ENCODE measurements around the gene BCL6.
A peak's percentile ranks its signal among the peaks of the same experiment; 100 is the strongest.
"Not testable (repeated sequence)": the region's sequence is repeated elsewhere in the genome, so short reads cannot be mapped to it uniquely, and the experiment has no call there.

Gene BCL6

DNA sequence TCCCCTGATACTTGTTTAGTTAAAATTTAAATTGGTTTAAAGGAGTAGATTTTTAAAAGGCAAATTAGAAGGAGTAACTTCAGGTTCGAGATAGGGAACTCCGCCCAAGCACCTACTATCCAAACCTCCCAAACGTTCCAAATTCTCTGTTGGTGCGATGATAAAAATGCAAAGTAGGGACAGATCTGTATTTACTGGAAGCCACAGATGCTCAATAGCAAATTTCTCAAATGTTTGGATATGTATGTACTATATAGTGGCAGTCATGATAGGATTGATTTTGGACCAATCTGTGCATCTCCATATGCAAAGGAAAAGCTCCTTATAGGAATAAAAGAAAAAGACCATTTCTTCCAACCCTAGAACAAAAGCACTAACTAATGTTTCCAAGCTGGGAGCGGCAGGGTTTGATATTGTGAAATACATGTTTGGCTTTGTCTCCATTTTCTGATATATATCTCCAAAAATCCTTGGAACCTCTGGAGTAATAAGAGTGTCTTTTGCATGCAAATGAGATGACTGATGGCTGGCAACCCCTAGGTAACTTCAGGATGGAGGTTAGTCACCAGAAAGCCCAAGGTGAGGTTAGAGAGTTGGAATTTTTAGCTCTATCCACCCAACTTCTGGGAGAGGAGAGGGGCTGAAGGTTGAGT, 58.5 kb downstream of the BCL6 start:
- no peak for ATAC-seq
- Mint-ChIP-seq H3K4me1 (no peaks in the 10 kb centered on the region), H3K36me3 (no peaks in the 10 kb centered on the region), H3K4me3 (no peak overlapping the region), H3K27ac (no peak overlapping the region), H3K9me3 (peaks cover 7% of the 10 kb centered on the region)
- DNase-seq (ENCODE audit: low spot score in 2 of 2), result no peak

DNA sequence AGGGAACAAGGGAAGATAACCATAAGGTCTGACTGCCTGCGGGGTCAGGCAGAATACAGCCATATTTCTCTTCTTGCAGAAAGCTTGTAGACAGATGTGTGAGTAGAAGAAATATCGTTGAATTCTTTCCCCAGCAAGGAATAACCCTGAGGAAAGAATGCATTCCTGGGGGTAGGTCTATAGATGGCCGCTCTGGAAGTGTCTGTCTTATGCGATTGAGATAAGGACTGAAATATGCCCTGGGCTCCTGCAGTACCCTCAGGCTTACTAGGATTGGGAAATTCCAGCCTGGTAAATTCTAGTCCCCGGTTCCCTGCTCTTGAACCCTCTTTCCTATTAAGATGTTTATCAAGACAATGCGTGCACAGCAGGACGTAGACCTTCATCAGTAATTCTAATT, 59.3 kb downstream of the BCL6 start:
- H3K9me3 Mint-ChIP-seq, result peaks cover 7% of the 10 kb centered on the region
- no peak for ATAC-seq
- no peaks in the 10 kb centered on the region for H3K36me3 Mint-ChIP-seq
- H3K4me3 Mint-ChIP-seq, result no peak overlapping the region
- H3K4me1 Mint-ChIP-seq, result no peaks in the 10 kb centered on the region
- no peak overlapping the region for H3K27ac Mint-ChIP-seq
- DNase-seq (ENCODE audit: low spot score in 2 of 2), result no peak

DNA sequence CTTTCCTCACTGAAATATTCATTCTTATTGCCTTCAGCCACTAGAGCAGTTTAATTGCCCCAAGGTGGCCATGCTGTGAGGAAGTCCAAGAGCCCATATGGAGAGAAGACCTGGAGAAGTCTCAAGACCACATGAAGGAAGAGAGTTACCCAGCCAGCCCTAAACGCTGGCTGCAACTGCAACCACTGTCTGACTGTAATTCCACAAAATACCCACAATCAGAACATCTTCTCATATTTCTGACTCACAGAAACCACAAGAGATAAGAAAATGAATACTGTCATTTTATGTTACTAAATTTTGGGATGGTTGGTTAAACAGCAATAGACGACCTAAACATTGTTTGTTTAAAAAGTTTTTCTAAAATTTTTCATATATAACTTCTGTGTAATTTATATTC, 60.4 kb downstream of the BCL6 start:
- Mint-ChIP-seq H3K9me3 (peaks cover 7% of the 10 kb centered on the region), H3K4me3 (no peak overlapping the region), H3K27ac (no peak overlapping the region), H3K4me1 (no peaks in the 10 kb centered on the region), H3K36me3 (no peaks in the 10 kb centered on the region)
- peak; percentile 82 for ATAC-seq
- no peak for DNase-seq (ENCODE audit: low spot score in 2 of 2)

DNA sequence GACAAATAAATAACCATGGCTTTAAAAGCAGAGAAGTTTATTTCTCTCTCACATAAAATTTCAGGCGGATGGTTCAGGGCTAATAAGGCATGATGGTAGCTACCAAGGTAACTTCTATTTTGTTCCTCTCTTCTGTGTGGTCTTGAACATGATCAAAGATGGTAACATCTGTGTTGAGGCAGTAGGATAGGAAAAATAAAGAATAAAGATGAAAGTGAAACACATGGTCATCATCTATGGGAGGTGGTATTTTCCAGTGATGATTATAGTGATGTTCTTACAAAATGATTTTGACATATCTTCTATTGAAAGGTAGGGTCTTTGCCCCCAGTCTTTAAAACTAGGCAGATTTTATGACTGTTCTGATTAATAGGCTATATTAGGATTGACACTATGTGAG, 60.8 kb downstream of the BCL6 start:
- no peaks in the 10 kb centered on the region for H3K36me3 Mint-ChIP-seq
- no peak overlapping the region for H3K4me3 Mint-ChIP-seq
- ATAC-seq (peak; percentile 26), DNase-seq (ENCODE audit: low spot score in 2 of 2) (no peak)
- H3K27ac Mint-ChIP-seq, result no peak overlapping the region
- H3K4me1 Mint-ChIP-seq, result peaks cover 3% of the 10 kb centered on the region
- H3K9me3 Mint-ChIP-seq, result peaks cover 7% of the 10 kb centered on the region

DNA sequence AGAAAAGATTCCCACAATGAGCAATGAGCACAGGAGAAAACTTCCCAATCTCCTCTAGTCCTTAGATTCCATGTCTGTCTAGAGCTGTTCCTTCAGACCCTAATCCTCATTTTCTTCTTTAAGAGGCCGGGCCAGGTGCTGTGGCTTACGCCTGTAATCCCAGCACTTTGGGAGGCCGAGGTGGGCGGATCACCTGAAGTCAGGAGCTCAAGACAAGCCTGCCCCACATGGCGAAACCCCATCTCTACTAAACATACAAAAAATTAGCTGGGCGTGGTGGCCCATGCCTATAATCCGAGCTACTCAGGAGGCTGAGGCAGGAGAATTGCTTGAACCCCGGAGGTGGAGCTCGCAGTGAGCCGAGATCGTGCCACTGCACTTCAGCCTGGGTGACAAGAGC, 63.5 kb downstream of the BCL6 start:
- not testable (repeated sequence) for H3K4me3 Mint-ChIP-seq; H3K27ac Mint-ChIP-seq; H3K9me3 Mint-ChIP-seq; ATAC-seq; DNase-seq (ENCODE audit: low spot score in 2 of 2); H3K4me1 Mint-ChIP-seq; H3K36me3 Mint-ChIP-seq

DNA sequence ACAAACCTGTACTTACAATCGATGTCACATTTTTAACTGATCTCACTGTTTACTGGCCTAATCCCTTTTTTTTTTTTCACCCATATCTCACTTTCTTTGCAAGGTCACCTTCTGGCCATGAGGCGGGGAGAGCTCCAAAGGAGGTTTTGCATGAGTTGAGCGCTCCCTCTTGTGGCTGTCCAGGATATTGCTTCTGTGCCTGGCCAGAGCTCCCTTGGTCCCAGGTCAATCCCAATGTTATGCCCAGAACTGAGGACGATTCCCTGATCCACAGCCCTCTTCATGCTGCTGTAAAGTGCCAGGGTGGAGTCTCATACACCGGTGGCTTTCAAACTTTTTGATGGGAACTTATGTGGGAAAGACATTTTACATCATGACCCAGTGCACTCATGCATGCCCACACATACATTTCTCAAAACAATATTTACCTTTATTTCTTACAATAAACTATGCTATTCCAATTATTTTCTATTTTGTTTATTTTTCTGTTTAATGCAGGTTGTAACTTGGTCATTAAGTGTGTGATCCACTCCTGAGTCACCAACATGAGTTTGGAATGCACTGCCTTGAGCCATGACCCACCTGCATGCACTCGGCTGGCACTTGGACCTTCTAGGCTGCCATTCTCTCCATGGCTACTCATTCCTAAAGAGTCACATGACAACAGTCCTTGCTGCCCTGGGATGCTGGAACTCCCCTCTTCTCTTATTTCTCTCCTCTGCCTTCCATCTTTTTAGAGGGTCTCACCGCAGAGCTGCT, 65.5 kb downstream of the BCL6 start:
- ATAC-seq, result peak; percentile 65
- H3K4me1 Mint-ChIP-seq, result peaks cover 5% of the 10 kb centered on the region
- no peak overlapping the region for H3K27ac Mint-ChIP-seq
- no peak overlapping the region for H3K4me3 Mint-ChIP-seq
- H3K9me3 Mint-ChIP-seq, result no peaks in the 10 kb centered on the region
- DNase-seq (ENCODE audit: low spot score in 2 of 2), result peak; percentile 57 to 82
- no peaks in the 10 kb centered on the region for H3K36me3 Mint-ChIP-seq

DNA sequence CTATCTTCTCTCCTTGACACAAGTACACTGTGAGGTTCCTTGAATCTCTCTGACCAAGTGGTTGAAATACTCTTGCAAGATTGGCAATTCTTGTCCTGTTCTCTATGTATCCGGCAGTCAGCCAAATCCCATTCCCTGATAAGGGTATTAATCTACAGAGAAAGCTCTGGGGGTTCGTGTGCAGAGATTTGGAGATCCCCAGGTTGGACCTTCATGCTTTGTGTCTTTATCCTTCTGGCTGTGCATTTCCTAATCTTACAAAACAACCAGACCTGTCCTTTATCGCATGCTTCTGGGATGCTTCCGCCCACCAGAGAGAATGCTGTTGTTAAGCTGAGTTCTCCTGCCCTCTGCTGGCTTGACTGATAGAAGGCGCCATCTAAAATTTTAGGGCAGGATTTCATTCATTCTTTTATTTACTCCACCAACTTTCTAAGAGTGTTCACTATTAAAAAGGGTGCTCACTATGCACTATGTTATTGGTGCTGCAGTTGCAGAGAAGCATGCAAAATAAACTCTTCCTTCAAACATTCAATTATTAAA, 66.5 kb downstream of the BCL6 start:
- no peak for DNase-seq (ENCODE audit: low spot score in 2 of 2)
- Mint-ChIP-seq H3K4me1 (peaks cover 5% of the 10 kb centered on the region), H3K4me3 (no peak overlapping the region), H3K36me3 (no peaks in the 10 kb centered on the region), H3K27ac (no peak overlapping the region), H3K9me3 (no peaks in the 10 kb centered on the region)
- peak; percentile 40 for ATAC-seq

DNA sequence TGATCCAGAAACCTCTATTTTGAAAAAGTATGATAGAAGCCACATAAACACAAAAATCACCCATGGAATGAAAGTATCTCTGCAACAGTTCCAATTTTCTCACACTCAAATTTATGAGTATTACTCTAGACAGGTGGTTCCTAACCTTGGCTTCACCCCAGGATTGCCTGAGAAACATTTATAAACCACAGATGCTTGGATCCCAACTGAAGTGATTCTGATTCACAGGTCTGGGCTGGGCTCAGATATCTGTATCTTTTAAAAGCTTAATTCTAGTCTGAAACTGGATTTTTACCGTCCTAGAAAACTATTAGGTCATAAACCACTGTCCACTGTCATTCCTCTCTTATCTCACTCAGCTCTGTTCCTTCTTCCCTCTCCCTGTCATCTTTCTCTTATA, 67.7 kb downstream of the BCL6 start:
- H3K9me3 Mint-ChIP-seq, result no peaks in the 10 kb centered on the region
- H3K4me3 Mint-ChIP-seq, result no peak overlapping the region
- H3K36me3 Mint-ChIP-seq, result no peaks in the 10 kb centered on the region
- H3K27ac Mint-ChIP-seq, result no peak overlapping the region
- ATAC-seq (no peak), DNase-seq (ENCODE audit: low spot score in 2 of 2) (no peak)
- peaks cover 5% of the 10 kb centered on the region for H3K4me1 Mint-ChIP-seq

DNA sequence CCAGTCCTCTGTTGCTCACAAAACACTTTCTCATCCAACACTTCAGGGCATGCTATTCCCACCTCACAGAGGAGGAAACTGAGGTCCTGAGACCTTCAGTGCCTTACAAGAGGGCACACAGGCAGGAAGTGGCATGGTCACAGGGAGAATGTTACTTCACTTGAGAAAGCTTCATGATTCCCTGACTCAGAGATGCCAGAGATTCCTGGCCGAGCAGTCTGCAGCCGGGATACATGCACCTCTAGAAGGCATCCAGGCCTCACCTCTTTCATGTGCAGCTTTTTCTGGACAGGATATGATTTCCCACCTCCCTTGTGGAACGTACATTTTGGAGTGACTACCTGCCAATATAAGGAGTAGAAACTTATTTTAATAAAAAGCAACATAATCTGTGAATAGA, 72.3 kb downstream of the BCL6 start:
- no peak for DNase-seq (ENCODE audit: low spot score in 2 of 2)
- Mint-ChIP-seq H3K4me1 (peaks cover 6% of the 10 kb centered on the region), H3K27ac (no peak overlapping the region), H3K36me3 (no peaks in the 10 kb centered on the region), H3K9me3 (no peaks in the 10 kb centered on the region), H3K4me3 (no peak overlapping the region)
- no peak for ATAC-seq
